ENCODE measurements around the gene ZNF263. TPM values are rescaled to one million over a fixed set of nuclear protein-coding genes. Genes with fewer than 3 reads are reported as not detected.

The ZNF263 gene
- total RNA-seq, 1 experiment from 2014 or later = 31.4 TPM

GRCh38 chr16:3246876-3247275 lies 36.4 kb upstream of the ZNF263 start:
- CTCF ChIA-PET = no interaction called here
- H3K4me1 ChIP-seq (ENCODE audit: control insufficient read depth in 1 of 2, insufficient read depth in 2 of 2, low read length in 2 of 2) = peaks cover 0 to 4% of the 10 kb centered on the region in 2 experiments; a peak in 1 of 4 replicates
- POLR2A ChIA-PET = no interaction called here
- no peaks in the 10 kb centered on the region for H3K9me2 ChIP-seq (ENCODE audit: insufficient read depth)
- RAD21 ChIA-PET (ENCODE audit: low non-redundant PET in 1 of 2, low total read pairs in 2 of 2, uncharacterized antibody in 2 of 2, unreplicated experiment in 2 of 2) = no interaction called here
- H3K27ac ChIP-seq (ENCODE audit: low read depth, low read length) = no peak overlapping the region
- H3K9me3 ChIP-seq (ENCODE audit: control insufficient read depth in 1 of 2, insufficient read depth in 1 of 2, low read depth in 1 of 2, low read length in 2 of 2) = peaks cover 3% of the 10 kb centered on the region in 2 experiments; a peak in 2 of 4 replicates
- TF ChIP-seq ZFX (IDR thresholded peaks at IDR 0.05) (no peak), YY1 (IDR thresholded peaks at IDR 0.05; ENCODE audit: extremely low read depth, insufficient replicate concordance, low read depth, low read length) (no peak), EZH2phosphoT487 (IDR thresholded peaks at IDR 0.05; ENCODE audit: borderline replicate concordance) (no peak), SRF (IDR thresholded peaks at IDR 0.05; ENCODE audit: low read depth) (no peak), SP1 (IDR thresholded peaks at IDR 0.05; ENCODE audit: low read depth) (no peak), CBX3 (IDR thresholded peaks at IDR 0.05; ENCODE audit: low read depth) (no peak), POLR2AphosphoS5 (IDR thresholded peaks at IDR 0.05; ENCODE audit: low read depth, low read length) (no peak), TCF7L2 (IDR thresholded peaks at IDR 0.05; ENCODE audit: borderline replicate concordance, extremely low read depth, insufficient read depth, insufficient read length) (no peak), FOSL1 (IDR thresholded peaks at IDR 0.05; ENCODE audit: low read depth) (no peak), REST (IDR thresholded peaks at IDR 0.05; ENCODE audit: low read depth) (no peak), SIN3A (IDR thresholded peaks at IDR 0.05; ENCODE audit: low read depth) (no peak), EGR1 (IDR thresholded peaks at IDR 0.05; ENCODE audit: low read depth) (no peak), CEBPB (IDR thresholded peaks at IDR 0.05; ENCODE audit: low read depth) (no peak), RAD21 (IDR thresholded peaks at IDR 0.05; ENCODE audit: low read depth) (no peak), CTCF (IDR thresholded peaks at IDR 0.05 in 2 of 3, conservative IDR thresholded peaks at IDR 0.05 in 1 of 3; ENCODE audit: borderline replicate concordance in 1 of 3, insufficient read depth in 1 of 3, low read depth in 2 of 3, low read length in 2 of 3) (no peak), JUND (IDR thresholded peaks at IDR 0.05) (no peak), ELF1 (IDR thresholded peaks at IDR 0.05; ENCODE audit: borderline replicate concordance, low read depth) (no peak)
- no peaks in the 10 kb centered on the region for H3K79me2 ChIP-seq (ENCODE audit: insufficient read depth, low read length)
- no peaks in the 10 kb centered on the region for H3K36me3 ChIP-seq (ENCODE audit: control insufficient read depth in 1 of 2, insufficient read depth in 2 of 2, low read length in 2 of 2)
- no peaks in the 10 kb centered on the region for H3K27me3 ChIP-seq (ENCODE audit: insufficient read depth, low read length)
- DNase-seq (ENCODE audit: low read depth, low spot score) = no peak
- H3K4me2 ChIP-seq (ENCODE audit: low read length) = no peak overlapping the region
- H3K4me3 ChIP-seq (replicated peaks in 1 of 2; ENCODE audit: low read depth in 1 of 2, low read length in 2 of 2) = no peak overlapping the region
- H4K20me1 ChIP-seq (ENCODE audit: insufficient read depth) = no peaks in the 10 kb centered on the region
- intact Hi-C loops (cut with micrococcal nuclease) = no loop called here
- BruUV-seq (replicated peaks) = no TSS peak
- ATAC-seq = no peak
- H2AFZ ChIP-seq (ENCODE audit: low read depth, low read length, poor library complexity, severe bottlenecking) = no peak overlapping the region
- no peak overlapping the region for H3K9ac ChIP-seq (ENCODE audit: low read length)
